Activated CD8-positive, alpha-beta memory T cell treated with anti-CD3 and anti-CD28 coated beads, Interleukin-2, amount 50 U/mL, for 1 hour (primary cell): ENCODE data around the gene CTSZ.
"Not testable (repeated sequence)": the region's sequence is repeated elsewhere in the genome, so short reads cannot be mapped to it uniquely, and the experiment has no call there.

Experiments used
- DNase-seq: peaks from one replicate; pipeline ENCODE4 v3.0.0-alpha.2; 2020; ENCODE audit errors: extremely low read depth

The CTSZ gene

DNA sequence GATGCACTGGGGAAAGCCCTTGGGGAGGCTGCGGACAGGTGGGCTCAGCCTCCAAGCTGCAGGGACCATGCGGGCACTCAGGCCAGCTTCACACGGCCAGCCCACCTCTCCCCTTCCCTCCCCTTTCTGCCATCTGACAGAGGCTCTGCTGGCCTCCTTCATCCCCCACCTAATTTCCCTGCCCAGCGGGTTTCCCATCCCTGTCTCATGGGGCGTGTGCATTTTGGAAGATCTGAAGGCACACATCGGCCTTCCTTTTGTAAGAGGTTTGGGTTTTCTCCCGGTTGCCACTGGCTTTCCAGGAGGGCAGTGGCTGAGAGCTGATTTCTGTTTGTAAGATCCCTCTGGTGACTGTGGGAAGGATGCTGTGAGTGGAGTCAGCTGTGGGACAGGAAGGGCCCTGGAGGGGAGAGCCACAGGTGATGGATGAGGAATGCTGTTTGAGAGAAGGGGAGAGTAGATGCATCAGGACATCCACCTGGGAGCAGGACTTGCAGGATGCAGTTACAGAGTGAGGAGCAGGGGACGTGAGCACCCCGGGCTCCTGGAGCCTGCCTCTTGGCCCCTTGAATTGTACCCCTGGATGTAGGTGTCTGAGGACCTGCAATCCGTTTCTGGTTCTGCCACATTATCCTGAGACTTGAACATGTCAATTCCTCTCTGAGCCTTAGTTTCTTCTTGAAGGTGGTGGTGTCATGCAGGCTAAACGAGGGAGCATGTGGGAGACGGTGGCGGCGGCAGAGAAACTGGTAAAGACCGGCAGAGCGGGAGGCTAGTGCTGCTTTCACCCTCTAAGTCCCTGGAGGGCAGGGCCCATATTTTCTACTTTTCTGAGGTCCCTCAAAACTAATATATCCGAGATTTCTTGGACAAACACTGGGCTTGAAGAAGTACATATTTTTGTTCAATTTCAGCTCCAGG lies 6.2 kb upstream of the CTSZ start:
- no peak for DNase-seq

DNA sequence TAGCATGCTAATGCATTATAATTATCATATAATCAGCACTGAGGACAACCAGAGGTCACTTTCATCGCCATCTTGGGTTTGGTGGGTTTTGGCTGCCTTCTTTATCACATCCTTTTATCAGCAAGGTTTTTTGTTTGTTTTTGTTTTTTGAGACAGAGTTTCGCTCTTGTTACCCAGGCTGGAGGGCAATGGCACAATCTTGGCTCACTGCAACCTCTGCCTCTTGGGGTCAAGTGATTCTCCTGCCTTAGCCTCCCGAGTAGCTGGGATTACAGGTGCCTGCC lies 4.8 kb upstream of the CTSZ start:
- not testable (repeated sequence) for DNase-seq

DNA sequence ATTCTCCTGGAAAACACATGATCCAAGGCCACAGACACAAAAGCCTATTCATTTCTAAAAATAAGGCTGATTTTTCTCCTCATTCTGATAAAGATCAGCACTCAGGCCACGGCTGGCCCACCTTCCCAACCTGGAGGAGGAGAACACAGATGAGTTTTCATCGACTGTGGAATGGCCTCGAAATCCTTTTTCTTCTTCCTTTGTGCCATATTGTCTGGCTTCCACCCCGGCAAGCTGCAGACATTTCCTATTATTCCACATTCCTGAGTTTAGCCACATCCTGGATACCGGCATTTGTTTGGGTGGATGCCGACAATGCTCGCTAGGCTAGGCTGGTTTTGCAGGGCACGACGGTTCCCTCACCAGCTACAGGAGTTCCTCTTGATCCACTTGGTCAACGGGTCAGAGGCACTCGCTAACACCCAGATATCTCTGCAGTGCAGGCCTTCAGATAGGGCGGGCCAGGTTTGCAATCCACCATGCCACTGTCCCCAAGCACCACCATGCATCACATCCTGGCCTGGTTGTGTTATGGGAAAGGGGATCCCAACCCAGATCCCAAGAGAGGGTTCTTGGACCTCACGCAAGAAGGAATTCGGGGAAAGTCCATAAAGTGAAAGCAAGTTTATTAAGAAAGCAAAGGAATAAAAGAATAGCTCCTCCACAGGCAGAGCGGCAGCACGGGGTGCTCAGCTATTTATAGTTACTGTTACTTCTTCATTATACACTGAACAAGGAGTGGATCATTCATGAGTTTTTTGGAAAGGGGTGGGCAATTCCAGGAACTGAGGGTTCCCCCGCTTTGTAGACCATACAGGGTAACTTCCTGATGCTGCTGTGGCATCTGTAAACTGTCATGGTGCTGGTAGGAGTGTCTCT lies 4.2 kb upstream of the CTSZ start:
- DNase-seq: no peak

DNA sequence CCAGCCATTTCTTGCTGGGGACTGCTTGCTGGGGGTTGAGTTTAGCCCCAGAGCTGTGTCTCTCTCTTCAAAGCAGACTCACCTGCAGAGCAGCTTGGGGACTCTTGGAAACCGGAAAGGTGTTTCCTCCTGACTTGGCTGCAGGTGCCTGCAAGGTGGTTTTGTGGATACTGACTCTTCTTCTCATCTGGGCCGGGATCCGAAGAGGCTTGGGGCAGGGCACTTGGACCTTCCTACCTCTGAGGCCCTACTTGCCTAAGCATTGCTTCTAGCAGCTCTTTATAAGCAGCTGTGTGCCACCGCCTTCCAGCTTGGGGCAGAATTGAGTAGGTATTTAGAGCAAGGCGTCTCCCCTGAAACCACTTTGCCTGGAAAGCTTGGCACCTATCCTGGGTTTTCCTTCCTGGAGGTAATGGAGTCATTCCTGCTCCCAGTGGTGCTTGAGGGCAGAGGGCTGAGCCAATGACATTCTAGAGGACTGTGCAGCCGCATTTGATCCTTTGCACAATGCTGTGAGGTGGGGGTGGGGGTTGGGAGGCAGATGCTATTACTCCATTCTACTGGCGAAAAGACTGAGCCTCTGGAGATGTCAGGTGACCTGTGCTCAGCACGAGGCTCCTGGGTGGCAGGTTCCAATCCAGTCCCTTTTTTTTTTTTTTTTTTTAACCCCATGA lies 3.4 kb upstream of the CTSZ start:
- DNase-seq: no peak

DNA sequence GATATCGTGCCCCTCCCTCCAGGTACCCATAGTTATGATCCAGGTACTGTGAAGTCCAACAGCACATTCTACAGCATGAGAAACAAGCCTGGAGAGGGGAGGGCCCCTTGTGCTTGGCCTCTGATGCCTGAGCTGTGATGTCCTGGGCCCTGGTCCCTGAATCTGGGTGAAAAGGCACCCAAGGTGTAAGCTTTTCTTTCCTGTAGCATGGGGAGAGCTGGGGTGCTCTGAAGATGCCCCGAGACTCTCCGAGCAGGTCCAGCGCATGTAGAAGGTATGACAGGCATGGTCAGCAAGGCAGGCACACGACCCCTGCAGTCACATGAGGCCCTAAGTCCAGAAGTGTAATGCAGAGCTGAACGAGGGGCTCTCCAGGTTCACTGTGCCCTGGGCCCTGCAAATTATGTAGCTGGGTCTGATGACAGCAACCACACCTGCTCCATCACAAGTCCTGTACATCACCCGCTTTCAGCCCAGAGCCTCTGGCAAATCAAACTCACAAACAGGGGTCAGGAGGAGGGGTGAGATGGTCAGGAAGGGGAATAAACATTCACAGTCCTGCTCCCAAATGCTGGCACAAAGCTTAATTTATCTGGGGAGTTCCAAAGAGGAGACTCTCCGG lies 1.8 kb upstream of the CTSZ start:
- DNase-seq: no peak

DNA sequence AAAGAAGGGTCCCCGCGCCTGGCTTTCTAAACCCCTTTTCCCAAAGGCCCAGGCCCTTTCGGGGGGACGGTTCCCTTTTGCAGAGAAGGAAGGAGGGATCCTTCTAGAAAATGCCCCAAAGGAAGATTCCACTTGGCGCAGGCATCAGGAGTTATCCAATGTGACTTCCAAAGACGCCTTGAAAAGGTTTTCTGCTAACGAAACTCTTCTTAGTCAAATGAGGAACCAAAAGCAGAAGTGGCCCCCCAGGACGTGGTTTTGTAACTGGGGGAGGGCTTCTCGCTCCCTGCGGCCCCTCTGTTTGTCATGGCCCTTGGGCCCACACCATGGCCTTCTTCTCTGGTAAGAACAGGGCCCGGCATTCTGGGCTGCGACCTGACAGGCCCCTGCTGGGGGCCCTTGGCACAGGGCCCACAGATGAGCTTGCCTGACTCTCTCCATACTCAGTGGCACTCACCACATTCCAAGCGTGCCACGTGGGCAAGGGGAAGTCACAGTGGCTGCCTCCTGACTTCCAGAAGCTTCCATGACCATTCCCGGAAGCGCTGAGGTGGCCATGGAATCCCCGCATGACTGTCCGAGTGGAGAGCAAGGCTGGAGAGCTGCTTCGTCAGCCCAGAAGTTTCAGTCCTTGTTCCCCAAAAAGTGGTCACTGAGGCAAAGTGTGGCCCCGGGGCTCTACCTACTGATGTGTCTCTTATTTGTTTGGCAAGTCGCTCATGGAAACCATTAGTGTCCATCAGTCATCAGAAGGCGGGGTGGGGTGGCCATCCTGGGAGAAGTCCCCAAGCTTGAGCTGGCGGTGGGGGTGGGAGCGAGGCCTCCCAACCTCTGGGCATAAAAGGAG lies 834 bp upstream of the CTSZ start:
- DNase-seq: no peak

DNA sequence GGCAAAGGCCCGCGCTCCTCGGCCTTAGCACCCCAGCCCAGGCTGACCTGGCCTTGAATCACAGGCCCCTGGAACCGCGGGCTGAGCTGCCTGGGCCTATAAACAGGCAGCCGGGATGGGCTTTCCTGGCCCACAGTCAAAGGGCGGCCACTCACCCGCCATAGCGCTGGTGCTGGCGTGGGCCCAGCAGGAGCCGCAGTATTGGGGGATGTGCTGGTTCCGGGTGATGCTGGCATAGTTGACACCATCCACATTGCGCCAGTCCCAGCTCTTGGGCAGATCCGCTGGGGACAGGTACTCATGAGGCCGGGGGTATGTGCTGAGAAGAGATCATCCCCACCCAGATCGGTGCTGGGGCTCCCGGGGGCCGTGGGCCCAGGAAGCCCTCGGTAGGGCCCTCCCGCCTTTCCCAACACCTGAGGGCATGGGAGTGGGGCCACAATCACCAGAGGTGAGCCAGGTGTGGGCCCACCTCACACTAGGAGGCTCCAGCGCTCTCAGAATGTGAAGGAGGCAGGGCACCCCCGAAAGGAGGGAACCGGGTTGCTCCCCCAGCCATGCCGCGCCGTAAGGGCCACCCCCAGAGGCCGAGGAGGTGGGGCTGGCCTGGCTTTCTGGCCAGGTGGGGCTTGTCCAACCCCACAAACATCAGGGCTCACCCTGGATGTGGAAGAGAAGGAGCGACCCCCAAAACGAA lies 739 bp downstream of the CTSZ start:
- no peak for DNase-seq

DNA sequence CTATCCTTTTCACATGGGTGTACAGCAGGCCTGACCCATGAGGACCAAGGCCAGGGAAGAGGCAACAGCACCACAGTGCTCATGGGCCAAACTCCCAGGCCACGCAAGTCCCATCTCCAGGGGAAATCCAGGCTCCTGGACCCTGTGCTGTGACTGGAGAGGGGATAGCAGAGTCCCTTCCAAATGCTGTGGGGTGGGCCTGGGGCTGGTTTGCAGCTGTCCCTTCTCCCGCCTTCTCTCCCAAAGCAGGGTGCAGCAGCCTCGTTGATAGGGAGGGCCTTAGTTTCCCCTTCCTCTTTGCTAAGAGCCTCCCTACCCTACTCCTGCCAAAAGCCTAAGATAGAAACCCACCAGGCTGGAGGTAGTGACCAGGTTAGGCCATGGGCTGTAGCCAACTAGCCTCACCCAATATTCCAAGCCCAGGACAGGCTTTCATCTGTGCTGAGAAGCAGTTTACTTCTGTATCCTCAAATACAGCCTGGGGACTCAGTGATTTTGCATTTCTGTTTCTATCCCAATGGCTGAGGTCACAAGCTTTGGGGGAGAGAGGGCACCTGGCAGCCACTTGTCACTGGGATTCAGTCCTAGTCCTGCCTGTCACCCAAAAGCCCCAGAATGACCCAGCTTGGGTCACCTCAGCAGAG lies 1.4 kb downstream of the CTSZ start:
- DNase-seq: no peak

DNA sequence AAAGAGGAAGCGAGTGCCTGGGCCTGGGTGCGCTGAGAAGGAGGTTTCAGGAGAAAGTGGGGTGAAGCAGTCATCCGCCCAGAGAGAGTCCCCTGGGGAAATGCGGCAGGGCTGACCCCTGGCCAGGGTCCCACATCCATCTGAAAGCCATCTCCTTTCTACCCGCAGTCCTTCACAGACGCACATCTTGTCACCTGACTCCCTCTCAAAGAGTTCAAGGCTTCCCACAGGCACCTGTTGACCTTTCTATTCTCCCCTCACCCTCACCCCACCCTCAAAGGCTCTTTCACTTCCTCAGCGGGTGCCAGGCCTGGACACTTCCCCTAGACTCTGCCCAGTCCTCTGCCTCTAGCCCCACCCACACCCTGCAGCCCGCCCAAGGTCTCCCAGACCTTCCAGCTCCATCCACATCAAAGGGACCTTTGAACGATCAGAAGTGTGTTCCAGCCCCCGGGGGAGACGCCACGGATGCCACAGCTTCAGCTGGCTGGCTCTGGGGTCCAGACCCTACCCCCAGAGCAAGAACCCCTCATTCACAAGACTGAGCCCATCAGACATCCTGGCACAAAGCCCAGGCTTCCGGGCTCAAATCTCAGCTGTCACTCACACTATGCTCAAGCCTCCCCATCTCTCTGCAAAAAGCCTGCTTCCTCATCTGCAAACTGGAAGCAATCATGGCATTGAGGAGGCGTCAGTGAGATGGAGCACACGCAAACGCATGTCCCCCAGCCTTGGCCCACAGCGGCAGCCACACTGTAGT lies 2.1 kb downstream of the CTSZ start:
- DNase-seq: no peak

DNA sequence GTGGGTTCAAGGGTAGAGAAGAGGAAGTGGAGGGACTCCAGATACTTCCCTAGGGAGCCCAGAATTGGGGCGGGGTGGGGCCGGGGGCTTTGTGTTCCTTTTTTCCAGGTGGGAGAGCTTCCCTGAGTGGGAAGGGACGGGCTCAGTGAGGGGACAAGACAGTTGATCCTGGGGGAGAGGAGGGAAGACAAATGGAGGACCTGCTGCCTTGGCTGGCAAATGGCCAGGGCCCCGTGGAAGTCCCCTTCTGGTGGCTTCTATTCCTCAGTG lies 2.6 kb downstream of the CTSZ start:
- DNase-seq: no peak

DNA sequence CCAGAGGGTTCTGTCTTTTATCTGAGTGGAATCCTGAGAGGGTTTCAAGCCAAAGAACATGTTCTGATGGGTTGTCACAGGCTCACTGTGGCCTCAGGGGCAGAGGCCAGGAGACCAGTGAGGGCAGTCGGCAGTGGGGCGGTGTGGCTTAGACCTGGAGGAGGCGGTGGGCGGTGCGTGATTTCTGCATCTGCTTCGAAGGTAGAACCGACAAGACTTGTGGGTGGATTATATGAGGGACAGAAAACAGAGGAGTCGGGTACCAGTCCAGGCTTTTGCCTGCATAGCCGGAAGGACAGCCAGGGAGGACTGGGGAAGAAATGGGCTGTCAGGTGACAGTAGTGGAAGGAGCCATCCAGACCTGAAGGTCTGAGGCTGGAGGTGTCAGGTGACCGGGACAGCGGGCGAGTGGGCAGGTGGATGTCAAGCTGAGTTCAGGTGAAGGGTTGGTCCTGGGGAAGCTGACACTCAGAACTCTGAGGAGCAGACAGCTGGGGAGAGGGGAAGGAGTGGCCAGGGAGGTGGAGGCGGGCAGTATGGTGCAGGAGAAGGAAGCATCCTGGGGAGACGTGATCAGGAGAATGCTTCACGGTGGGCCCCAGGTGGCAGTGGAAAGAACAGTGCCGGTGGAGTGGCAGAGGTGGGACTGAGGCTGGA lies 3.1 kb downstream of the CTSZ start:
- no peak for DNase-seq

DNA sequence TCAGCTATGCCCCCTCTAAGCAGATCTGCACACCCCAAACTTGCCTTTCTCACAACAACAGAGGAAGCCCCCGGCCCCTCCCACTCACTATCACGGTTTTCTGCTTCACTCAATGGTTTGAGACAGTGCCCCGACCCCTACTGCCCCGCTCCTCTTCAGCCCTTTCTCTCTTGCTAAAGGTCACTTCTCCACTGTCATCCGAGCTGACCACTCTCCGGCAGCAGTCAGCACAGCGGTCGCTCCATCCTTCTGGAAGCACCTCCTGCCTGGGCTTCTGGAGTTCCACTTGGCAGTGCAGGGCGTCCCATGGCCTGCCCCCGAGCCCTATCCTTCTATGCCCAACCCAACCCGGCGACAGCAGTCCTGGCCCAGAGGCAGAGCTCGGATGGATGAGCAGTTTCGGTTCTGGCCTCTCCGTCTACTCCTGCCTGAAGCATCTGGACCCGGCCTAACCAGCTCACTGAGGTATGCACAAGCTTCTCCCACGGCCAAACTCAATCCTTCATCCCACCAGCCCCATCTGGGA lies 4.1 kb downstream of the CTSZ start:
- no peak for DNase-seq

DNA sequence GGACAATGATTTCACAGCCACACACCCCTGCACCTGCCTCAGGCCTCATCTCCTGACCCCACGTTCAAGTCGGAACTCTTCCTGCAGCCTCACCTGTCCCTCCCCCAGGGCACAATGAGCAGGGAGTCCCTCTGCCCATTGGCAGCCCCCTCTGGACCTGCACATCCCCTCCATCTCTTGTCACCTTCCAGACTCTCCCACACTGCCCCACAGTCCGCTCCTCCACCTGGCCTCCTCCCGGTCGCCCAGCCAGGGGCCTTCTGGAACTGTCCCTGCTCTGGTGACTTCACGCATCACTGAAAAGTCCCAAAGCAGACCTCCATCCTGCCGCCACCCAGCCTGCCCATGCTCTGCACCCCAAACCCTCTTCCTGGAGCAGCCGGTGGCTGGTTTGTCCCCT lies 4.7 kb downstream of the CTSZ start:
- DNase-seq: no peak

DNA sequence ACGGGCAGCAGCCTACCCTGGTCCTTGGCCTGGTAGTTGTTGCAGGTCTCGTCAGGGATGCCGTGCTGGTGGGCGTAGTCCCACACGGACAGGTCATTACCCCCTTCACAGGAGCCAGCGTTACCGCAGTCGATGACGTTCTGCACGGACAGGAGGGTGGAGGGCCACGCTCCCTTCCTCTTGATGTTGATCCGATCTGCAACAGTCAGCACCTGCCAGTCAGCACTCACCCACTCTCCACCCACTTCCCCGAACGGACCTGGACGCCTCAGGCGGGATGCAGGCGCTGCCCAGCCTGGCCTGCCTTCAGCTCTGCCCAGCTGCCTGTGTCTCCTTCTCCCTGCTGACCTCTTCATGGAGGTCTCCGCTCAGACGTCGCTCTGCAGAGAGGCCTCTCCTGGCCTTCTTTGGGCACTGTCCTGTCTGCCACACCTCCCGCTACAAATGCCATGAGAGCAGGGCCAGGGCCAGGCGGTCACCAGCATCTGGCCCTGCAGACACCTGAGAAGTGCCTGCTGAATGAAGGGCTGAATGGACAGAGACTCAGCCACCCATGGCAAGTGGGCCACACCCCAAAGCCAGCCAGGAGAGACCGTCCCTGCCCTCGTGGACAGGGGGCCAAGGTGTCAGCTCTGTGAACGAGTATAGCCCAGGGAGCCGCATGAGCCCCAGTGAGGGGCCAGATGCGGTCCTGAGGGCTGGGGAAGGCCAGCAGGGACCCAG lies 5.4 kb downstream of the CTSZ start:
- DNase-seq: no peak

DNA sequence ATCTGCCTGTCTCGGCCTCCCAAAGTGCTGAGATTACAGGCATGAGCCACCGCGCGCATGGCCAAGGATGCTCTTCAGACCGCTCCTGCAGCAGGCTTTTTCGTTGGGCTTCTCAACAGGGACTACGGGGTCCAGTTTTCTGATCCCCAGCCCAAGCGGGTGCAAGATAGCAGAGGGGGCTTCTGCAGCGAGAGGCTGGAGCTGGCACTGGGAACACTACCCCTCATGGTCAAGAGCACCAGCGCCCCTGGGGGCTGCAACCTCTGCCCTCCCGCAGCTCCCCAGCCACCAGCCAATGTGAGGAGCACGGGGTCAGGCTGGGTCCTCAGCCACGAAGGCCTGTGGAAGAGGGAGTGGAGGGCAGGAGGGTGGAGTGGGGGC lies 6.0 kb downstream of the CTSZ start:
- DNase-seq: no peak

DNA sequence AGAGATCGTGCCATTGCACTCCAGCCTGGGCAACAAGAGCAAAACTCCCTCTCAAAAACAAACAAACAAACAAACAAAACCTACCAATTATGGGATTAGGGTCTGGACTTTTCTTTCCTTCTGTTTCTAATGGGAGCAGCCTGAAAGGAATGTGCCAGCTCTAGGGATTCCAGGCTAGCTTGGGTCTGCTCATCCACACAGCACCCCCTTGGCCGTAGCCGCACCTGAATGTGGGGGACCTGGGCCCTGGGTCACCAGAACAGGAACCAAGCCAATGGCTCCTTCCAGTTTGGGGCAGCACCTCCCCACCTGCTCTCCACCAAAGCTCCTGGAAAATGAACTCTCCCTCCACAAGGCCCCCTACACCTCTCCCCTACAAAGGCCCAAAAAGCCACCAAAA lies 6.7 kb downstream of the CTSZ start:
- no peak for DNase-seq

DNA sequence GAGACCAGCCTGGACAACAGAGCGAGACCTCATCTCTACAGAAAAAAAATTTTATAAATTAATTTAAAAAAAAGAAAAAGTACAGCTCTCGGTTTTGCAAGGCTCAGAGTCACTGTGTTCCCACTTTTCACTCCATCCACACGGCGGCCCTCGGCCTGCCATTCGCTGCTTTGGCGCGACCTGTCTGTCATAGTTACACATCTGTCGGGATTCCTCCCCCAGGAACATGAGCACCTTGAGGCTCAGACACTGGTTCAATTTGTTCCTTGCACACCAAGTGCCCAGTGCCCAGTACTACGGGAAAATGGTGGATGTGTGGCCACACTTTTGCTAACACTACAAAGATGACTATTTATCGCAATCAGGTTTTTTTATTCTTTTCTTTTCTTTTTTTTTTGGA lies 8.4 kb downstream of the CTSZ start:
- no peak for DNase-seq

DNA sequence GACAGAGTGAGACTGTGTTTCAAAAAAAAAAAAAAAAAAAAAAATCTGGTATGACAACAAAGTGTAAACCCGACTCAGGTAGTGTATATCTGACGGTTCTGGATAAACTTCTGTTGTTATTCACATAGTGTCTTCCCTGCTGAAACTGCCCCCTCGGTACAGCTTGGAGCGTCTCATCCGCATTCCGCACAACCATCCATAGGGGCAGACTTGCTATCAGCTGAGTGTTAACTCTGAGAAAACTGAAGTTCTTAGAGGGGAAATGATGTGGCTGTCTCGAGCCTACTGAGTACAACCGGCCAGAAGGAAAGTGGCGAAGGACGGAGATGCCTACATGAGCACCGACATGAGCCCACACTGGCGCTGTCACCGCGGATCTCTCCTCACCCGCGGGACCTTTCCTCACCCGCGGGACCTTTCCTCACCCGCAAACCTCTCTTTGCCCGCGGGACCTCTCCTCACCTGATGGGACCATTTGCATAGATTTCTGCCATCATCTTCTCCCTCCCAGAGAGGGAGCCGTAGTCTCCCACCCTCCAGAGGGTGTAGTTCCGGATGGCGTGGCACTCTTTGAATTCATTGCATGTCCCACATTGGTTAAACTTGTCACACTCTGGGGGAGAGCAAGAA lies 9.8 kb downstream of the CTSZ start:
- no peak for DNase-seq
